GM18909 (cell line): ENCODE results near the gene BLVRA.
"Not testable (repeated sequence)": the region's sequence is repeated elsewhere in the genome, so short reads cannot be mapped to it uniquely, and the experiment has no call there.

Experiments
- ATAC-seq: cut with Tn5 transposase; IDR thresholded peaks from one replicate; pipeline ENCODE4 v1.9.1; 2021; ENCODE audit warnings: mild to moderate bottlenecking; ENCODE audit not compliant: unreplicated experiment, poor library complexity

Gene BLVRA

GRCh38 chr7:43758029-43758821, at the start of gene BLVRA:
Gene BLVRA, plus strand, starts transcription at chr7:43758680. Its CDS starts 12,479 bp downstream, at chr7:43771159.
- peak; percentile 79 for ATAC-seq

DNA sequence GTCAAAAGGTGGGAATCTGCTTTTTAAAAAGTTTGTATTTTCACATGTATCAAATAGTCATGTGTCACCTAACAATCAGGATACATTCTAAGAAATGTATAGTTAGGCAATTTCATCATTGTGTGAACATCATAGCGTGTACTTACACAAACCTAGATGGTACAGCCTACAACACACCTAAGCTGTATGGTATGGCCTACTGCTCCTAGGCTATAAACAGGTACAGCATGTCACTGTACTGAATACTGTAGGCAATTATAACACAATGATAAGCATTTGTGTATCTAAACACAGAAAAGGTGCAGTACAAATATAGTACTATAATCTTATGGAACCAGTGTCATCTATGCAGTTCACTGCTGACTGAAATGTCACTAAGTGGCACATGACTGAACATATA, 47.0 kb upstream of the BLVRA start:
- ATAC-seq: no peak

GRCh38 chr7:43715966-43716365, 42.5 kb upstream of the BLVRA start:
- not testable (repeated sequence) for ATAC-seq

GRCh38 chr7:43716598-43716997, 41.9 kb upstream of the BLVRA start:
- ATAC-seq: no peak

DNA sequence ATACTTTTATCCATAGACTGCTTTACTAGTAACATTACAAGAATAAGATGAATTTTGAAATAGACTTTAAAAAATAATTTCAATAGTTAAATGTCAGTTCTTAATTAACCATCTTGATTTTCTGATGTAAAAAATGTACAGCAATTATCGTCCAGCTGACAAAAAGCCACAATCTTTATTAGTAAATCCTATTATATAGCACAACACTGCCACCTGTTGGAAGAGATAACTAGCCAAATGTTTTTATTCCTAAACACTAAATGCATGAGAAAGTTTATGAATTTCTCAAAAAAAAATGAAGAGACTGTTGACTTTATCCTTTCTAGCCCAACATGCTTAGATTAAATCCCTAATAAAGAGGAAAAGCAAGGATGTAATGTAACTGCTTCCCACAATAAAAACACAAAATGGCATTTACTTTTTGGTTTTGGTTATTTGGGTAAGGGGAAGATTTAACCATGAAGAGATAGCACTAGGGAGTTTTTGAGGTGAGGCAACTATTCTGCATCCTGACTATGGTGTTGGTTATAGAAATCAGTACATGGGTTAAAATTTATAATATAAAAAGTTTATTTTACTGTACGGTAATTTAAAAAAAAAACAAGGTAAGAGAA, 37.2 kb upstream of the BLVRA start:
- ATAC-seq: no peak

GRCh38 chr7:43723007-43723341, 35.5 kb upstream of the BLVRA start:
- no peak for ATAC-seq

GRCh38 chr7:43725251-43725650, 33.2 kb upstream of the BLVRA start:
- ATAC-seq: no peak

DNA sequence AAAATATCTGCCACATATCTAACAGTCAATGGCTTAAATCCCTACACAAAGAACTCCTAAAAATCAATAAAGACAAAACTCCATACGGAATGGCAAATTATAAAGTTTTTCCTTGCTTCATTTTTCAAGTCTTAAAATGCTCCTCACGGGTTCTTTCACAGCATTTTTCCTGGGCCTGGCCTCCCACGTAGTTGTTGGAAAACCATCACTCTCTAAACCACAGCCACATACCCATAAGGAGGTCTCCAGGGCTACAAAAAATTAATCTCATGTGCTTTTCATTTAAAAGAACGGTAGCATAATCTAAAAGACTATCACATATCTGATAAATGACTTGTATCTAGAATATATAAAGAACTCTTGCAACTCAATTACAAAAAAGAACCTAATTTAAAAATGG, 32.0 kb upstream of the BLVRA start:
- no peak for ATAC-seq

DNA sequence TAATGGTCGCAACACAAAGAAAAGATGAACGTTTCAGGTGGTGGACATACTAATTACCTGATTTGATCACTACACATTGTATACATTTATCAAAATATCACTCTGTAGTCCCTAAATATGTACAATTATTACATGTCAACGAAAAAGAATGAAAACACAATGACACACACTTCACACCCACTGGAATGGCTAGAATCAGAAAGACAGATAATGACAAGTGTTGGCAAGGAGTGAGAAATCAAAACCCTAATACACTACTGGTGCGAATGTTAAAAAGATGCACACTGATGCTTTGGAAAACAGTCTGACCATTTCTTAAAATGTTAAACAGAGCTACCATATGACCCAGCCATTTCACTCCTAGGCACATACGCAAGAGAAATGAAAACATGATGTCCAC, 31.5 kb upstream of the BLVRA start:
- ATAC-seq: no peak

- ATAC-seq: no peak
Observed at GRCh38 chr7:43727494-43727893, 31.0 kb upstream of the BLVRA start.

DNA sequence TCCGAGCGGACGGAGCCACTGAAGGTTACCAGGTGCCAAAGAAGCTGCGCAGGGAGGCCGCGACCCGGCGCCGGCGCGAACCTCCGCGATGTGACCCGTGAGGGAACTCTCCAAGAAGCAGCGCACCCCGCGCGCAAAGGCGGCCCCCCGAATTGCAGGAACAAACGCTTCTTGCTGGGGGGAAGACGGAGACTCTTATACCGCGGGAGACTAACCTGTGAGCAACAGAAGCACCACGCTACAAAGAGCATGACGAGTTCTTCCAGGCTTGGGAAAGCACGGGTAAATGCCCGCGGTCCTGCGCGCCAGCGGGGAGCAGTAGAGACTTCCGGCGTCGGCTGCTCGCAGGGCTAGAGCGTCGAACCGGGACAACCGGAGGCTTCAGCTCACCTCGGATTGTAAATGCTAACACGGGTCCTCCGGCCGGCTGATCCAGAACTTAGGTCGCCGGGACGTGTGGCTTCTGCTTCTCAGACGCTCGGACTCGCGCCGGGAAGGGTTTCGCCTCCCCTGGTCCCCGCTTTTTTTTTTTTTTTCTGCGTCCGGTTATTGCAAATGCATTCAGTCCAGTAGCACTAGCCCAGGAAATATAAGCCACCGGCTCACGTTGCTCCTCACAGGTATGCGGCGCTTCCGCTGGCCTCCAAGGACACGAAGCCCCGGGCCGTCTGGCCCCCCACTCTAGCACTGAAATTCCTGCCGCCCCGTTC, 29.1 kb upstream of the BLVRA start, which contains the start of gene COA1:
TSS of gene COA1 (minus strand) at position 310 of the 710 bp plus-strand sequence. CDS start 80,909 bp downstream, outside the sequence.
- peak; percentile 88 for ATAC-seq

DNA sequence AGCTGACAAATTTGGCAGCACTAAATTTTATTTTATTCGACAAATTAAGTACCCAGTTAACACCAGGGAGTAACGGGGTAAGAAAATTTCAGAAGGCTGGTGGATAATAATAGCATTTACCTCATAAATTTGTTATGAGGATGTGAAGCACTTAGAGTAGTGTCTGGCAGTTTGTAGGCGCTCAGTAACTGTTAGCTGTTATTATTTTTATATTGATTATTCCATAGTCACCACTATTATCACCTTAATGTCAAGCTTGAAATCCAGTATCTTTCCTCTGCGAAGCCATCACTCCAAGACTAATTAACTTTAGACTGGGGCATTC, 28.6 kb upstream of the BLVRA start:
- peak; percentile 7 for ATAC-seq

GRCh38 chr7:43731494-43731893, 27.0 kb upstream of the BLVRA start:
- ATAC-seq: not testable (repeated sequence)

- not testable (repeated sequence) for ATAC-seq
Observed at GRCh38 chr7:43734575-43735332, 23.7 kb upstream of the BLVRA start.

GRCh38 chr7:43735403-43735801, 23.1 kb upstream of the BLVRA start:
- ATAC-seq: peak; percentile 25

GRCh38 chr7:43735802-43736603, 22.5 kb upstream of the BLVRA start:
- peak; percentile 79 for ATAC-seq

- ATAC-seq: no peak
Observed at GRCh38 chr7:43737467-43738127, 20.9 kb upstream of the BLVRA start.

DNA sequence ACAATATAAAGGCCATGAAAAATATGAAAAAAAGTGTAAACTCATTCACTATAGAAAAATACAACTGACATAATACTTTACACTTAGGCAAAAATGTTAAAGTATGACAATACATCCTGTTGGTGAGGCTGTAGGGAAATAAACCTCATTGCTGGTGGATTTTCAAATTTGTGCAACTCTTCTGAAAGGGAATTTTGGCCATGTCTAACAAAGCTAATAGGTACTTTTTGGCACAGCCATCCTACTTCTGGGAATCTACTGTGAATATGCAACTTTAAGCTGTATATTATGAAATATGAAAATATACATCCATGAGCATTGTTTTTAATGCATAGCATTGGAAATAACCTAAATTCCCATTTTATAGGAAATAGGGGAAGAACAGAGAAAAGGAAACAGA, 15.8 kb upstream of the BLVRA start:
- no peak for ATAC-seq

- ATAC-seq: no peak
Observed at GRCh38 chr7:43747328-43748105, 11.0 kb upstream of the BLVRA start.
